Ovary (tissue), 3 donors: ENCODE results near the gene SORCS3.

ENCODE experiments used
- POLR2A ChIP-seq: fragments of 450-650 bp; IDR thresholded peaks from one replicate; pipeline ENCODE4 v1.6.1; 2017; ENCODE audit warnings: antibody characterized with exemption, mild to moderate bottlenecking, moderate library complexity
- TF ChIP-seq, protein P1 (sequence below), 3 donors: fragments of 450-650 bp in 2 of 3; fragments of 200-600 bp in 1 of 3; IDR thresholded peaks; one replicate each; pipeline versions ENCODE4 v1.5.1 to v1.8.0; 2016 to 2022; ENCODE audit warnings: antibody characterized with exemption in 3 of 3, mild to moderate bottlenecking in 1 of 3
- donor health status: DM: no; HTN: no; CAD: no.

DNA sequence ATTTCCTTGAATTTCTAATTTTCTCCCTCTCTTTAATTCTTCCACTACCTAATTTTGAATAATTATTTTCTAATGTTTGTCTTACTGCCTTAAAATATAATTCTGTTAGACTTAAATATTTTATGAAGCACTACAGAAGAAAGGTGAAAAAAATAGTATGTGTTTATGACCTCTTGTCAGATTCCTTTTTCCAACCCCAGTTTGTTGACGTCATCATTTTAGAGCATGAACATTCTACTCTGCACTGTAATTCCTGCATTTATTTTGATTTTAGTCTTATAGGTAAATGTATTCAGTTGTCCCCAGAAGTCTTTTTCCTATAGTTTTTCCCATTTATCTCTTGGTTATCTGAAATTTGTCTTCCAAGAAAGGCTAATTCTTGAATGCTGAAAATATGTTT, 468.1 kb downstream of the SORCS3 start:
- TF ChIP-seq, protein P1, sequence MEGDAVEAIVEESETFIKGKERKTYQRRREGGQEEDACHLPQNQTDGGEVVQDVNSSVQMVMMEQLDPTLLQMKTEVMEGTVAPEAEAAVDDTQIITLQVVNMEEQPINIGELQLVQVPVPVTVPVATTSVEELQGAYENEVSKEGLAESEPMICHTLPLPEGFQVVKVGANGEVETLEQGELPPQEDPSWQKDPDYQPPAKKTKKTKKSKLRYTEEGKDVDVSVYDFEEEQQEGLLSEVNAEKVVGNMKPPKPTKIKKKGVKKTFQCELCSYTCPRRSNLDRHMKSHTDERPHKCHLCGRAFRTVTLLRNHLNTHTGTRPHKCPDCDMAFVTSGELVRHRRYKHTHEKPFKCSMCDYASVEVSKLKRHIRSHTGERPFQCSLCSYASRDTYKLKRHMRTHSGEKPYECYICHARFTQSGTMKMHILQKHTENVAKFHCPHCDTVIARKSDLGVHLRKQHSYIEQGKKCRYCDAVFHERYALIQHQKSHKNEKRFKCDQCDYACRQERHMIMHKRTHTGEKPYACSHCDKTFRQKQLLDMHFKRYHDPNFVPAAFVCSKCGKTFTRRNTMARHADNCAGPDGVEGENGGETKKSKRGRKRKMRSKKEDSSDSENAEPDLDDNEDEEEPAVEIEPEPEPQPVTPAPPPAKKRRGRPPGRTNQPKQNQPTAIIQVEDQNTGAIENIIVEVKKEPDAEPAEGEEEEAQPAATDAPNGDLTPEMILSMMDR (IDR thresholded peaks at IDR 0.05), result no peak
- TF ChIP-seq POLR2A, result no peak
